HepG2 (cell line): Measurements from ENCODE around the gene DSCAM. TPM values are rescaled to one million over a fixed set of nuclear protein-coding genes. Genes with fewer than 3 reads are reported as not detected.

Experiments
- ATAC-seq: fragments of 200-7000 bp; cut with Tn5 transposase; 3 replicates; pipeline ENCODE4 v1.9.1; 2020; ENCODE audit warnings: mild to moderate bottlenecking, moderate library complexity
- BruUV-seq: library from RNA; stranded (reverse); fragments of 400-500 nt; replicated peaks from 2 replicates; lab custom pipeline; 2021; lab: Mats Ljungman, UMichigan
- CTCF ChIA-PET: fragments of 300-600 bp; formaldehyde crosslinking; extraction: SDS; loops from one replicate; lab custom pipeline; 2021; ENCODE audit warnings: low total read pairs, inconsistent platforms, low intra/inter-chr PET ratio; lab: Yijun Ruan, JAX
- POLR2A ChIA-PET: fragments of 350-600 bp; sonication (Branson Sonifier 250); formaldehyde crosslinking; loops from one replicate; lab custom pipeline; 2020; ENCODE audit warnings: antibody characterized with exemption, inconsistent platforms; lab: Yijun Ruan, JAX
- DNase-seq: peaks from one replicate; pipeline ENCODE4 v3.0.0-alpha.2; 2015; ENCODE audit warnings: low spot score
- FAIRE-seq: peaks from 3 replicates; lab custom pipeline; 2011; peaks lifted over from hg19 to GRCh38; lab: Jason Lieb, UNC
- H2AFZ ChIP-seq: one replicate; pipeline ENCODE4 v1.6.1; 2011; ENCODE audit warnings: low read length, inconsistent platforms
- H3K27ac ChIP-seq: fragments of 300-600 bp; 3 replicates; pipeline ENCODE4 v1.8.0; 2011; ENCODE audit warnings: mixed run types, mild to moderate bottlenecking, mixed read lengths, low read length, inconsistent platforms; ENCODE audit not compliant: insufficient read depth; ENCODE audit errors: extremely low read length
- H3K27me3 ChIP-seq, 2 experiments: fragments of 200-600 bp in 1 of 2; 2 replicates in 1 of 2; 3 replicates in 1 of 2; pipeline versions ENCODE4 v1.6.0 to v1.8.0; 2011; ENCODE audit warnings: low read length in 2 of 2, mild to moderate bottlenecking in 2 of 2, moderate library complexity in 2 of 2, inconsistent platforms in 1 of 2; ENCODE audit not compliant: insufficient read depth in 2 of 2, control insufficient read depth in 1 of 2
- H3K36me3 ChIP-seq, 2 experiments: fragments of 200-600 bp in 1 of 2; replicated peaks in 1 of 2; 2 replicates in 1 of 2; 3 replicates in 1 of 2; pipeline versions ENCODE4 v1.5.1 to v1.8.0; 2011; ENCODE audit warnings: low read length in 2 of 2, inconsistent platforms in 1 of 2; ENCODE audit not compliant: insufficient read depth in 2 of 2, control insufficient read depth in 1 of 2
- H3K4me1 ChIP-seq: 2 replicates; pipeline ENCODE4 v1.5.1; 2012; ENCODE audit warnings: low read length, inconsistent platforms; ENCODE audit not compliant: insufficient read depth
- H3K4me2 ChIP-seq: 2 replicates; pipeline ENCODE4 v1.6.0; 2011; ENCODE audit warnings: low read depth, low read length, inconsistent platforms
- H3K4me3 ChIP-seq, 3 experiments: fragments of 200-600 bp in 1 of 3; sonication (generic), shearing (Covaris generic) in 1 of 3; replicated peaks in 1 of 3; 2 replicates each; pipeline ENCODE4 v1.5.1; 2011 to 2016; ENCODE audit warnings: low read length in 3 of 3, inconsistent platforms in 2 of 3, low read depth in 2 of 3, mild to moderate bottlenecking in 2 of 3, control low read depth in 1 of 3, mixed read lengths in 1 of 3; ENCODE audit not compliant: insufficient read depth in 1 of 3
- H3K79me2 ChIP-seq: one replicate; pipeline ENCODE4 v1.6.1; 2011; ENCODE audit warnings: low read length, inconsistent platforms; ENCODE audit not compliant: insufficient read depth
- H3K9ac ChIP-seq: 2 replicates; pipeline ENCODE4 v1.6.0; 2011; ENCODE audit warnings: mild to moderate bottlenecking, low read depth, low read length, inconsistent platforms; ENCODE audit not compliant: insufficient read depth
- H3K9me3 ChIP-seq: 2 replicates; pipeline ENCODE4 v1.5.1; 2012; ENCODE audit warnings: mild to moderate bottlenecking, low read length
- H4K20me1 ChIP-seq: 2 replicates; pipeline ENCODE4 v1.6.0; 2011; ENCODE audit warnings: inconsistent platforms, mild to moderate bottlenecking, low read length, moderate library complexity; ENCODE audit not compliant: insufficient read depth
- RAD51 ChIP-seq: fragments of 450-650 bp; IDR thresholded peaks from 2 replicates; pipeline ENCODE4 v1.6.1; 2016; ENCODE audit warnings: borderline replicate concordance
- TMF1 ChIP-seq: sonication (generic); formaldehyde crosslinking; IDR thresholded peaks from 2 replicates; pipeline ENCODE4 v1.8.1; 2022; ENCODE audit warnings: low read depth, missing genetic modification reagents
- WGBS: methylation state at CpG from one replicate; pipeline ENCODE4 v1.1.6; 2017; ENCODE audit warnings: low lambda C conversion rate; 5-methylcytosine and 5-hydroxymethylcytosine counted together
- in situ Hi-C: cut with HindIII; loops from 2 replicates; pipeline ENCODE4 v1.10.0; 2017; ENCODE audit warnings: low pct_unique_long_range_greater_than_20kb; ENCODE audit not compliant: extremely low pct_ligation_motif_present
- intact Hi-C: fragments of 100-400 bp; cut with micrococcal nuclease; formaldehyde crosslinking; loops from one replicate; pipeline ENCODE4 v1.10.0; 2022; ENCODE audit not compliant: unreplicated experiment
- polyA plus RNA-seq, 8 experiments: library from polyadenylated mRNA; depleted of rRNA in 3 of 8; stranded (reverse) in 7 of 8; unstranded in 1 of 8; fragments of >200 nt; fragmentation: Illumina TruSeq in 4 of 8; extraction: Trizol in 4 of 8; gene quantifications; 2 replicates each; pipeline versions ENCODE4 v1.2.1 to v1.2.3, GENCODE V29; 2011 to 2016; ENCODE audit warnings: low read depth in 4 of 8, missing spikeins in 1 of 8, mixed read lengths in 1 of 8; ENCODE audit not compliant: insufficient read depth in 1 of 8
- total RNA-seq, 5 experiments: library from RNA; depleted of rRNA; stranded (reverse); fragments of >200 nt; fragmentation: Illumina TruSeq; extraction: Trizol; gene quantifications; 2 replicates each; pipeline ENCODE4 v1.2.3, GENCODE V29; 2016; ENCODE audit warnings: low read depth in 1 of 5
- TF ChIP-seq, protein P1 (sequence below): sonication (generic); formaldehyde crosslinking; IDR thresholded peaks from 2 replicates; pipeline ENCODE4 v1.9.0; 2021; ENCODE audit warnings: missing genetic modification reagents, mild to moderate bottlenecking, borderline replicate concordance
- TF ChIP-seq, protein P2 (sequence below), 2 experiments: sonication (generic) in 1 of 2; formaldehyde crosslinking in 1 of 2; IDR thresholded peaks; 2 replicates each; pipeline versions ENCODE4 v1.5.1 to v1.6.1; 2011 to 2020; ENCODE audit warnings: borderline replicate concordance in 1 of 2, low read depth in 1 of 2, low read length in 1 of 2, mild to moderate bottlenecking in 1 of 2, missing genetic modification reagents in 1 of 2, moderate library complexity in 1 of 2

The DSCAM gene
- total and polyA plus RNA-seq, 2 of the 13 experiments (the other 11 are each of a cell fraction or from before 2014, with no cell fraction given): not detected

- Histone ChIP-seq H3K4me3 (no peak overlapping the region), H2AFZ (no peak overlapping the region), H3K36me3 (no peaks in the 10 kb centered on the region), H3K9ac (no peak overlapping the region), H3K9me3 (peaks cover 91% of the 10 kb centered on the region), H4K20me1 (no peaks in the 10 kb centered on the region), H3K4me2 (no peak overlapping the region), H3K27ac (no peak overlapping the region), H3K79me2 (no peaks in the 10 kb centered on the region), H3K4me1 (no peaks in the 10 kb centered on the region), H3K27me3 (no peaks in the 10 kb centered on the region)
- intact Hi-C loops: no loop called here
- no peak for DNase-seq
- no peak for ATAC-seq
- no peak for TF ChIP-seq TMF1 (CRISPR knock-in tag)
- TF ChIP-seq, protein P1, sequence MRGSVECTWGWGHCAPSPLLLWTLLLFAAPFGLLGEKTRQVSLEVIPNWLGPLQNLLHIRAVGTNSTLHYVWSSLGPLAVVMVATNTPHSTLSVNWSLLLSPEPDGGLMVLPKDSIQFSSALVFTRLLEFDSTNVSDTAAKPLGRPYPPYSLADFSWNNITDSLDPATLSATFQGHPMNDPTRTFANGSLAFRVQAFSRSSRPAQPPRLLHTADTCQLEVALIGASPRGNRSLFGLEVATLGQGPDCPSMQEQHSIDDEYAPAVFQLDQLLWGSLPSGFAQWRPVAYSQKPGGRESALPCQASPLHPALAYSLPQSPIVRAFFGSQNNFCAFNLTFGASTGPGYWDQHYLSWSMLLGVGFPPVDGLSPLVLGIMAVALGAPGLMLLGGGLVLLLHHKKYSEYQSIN (CRISPR knock-in tag): no peak
- TF ChIP-seq RAD51: peak; percentile 73
- TF ChIP-seq, protein P2, sequence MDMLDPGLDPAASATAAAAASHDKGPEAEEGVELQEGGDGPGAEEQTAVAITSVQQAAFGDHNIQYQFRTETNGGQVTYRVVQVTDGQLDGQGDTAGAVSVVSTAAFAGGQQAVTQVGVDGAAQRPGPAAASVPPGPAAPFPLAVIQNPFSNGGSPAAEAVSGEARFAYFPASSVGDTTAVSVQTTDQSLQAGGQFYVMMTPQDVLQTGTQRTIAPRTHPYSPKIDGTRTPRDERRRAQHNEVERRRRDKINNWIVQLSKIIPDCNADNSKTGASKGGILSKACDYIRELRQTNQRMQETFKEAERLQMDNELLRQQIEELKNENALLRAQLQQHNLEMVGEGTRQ (IDR thresholded peaks at IDR 0.05; ENCODE audit: low read depth, low read length): 0 out of 2 replicates have a peak, but pooled peaks have one; percentile 45
- TF ChIP-seq, protein P2 (CRISPR knock-in tag; IDR thresholded peaks at IDR 0.05; ENCODE audit: borderline replicate concordance): no peak
- FAIRE-seq: no peak
- WGBS: 64% methylated on average over 5 of the region's 8 CpGs
- CTCF ChIA-PET: no interaction called here
- no TSS peak for BruUV-seq
- in situ Hi-C loops: no loop called here
- POLR2A ChIA-PET: no interaction called here
Observed at GRCh38 chr21:39979321-39979720, 867.6 kb downstream of the DSCAM start.
